H4 (cell line): ENCODE measurements around the gene TBKBP1. TPM values are rescaled to one million over a fixed set of nuclear protein-coding genes. Genes with fewer than 3 reads are reported as not detected.

Experiments
- DNase-seq: peaks from one replicate; pipeline ENCODE4 v3.0.0-alpha.2; 2015; ENCODE audit warnings: low spot score
- total RNA-seq: library from RNA; depleted of rRNA; stranded (reverse); fragments of >200 nt; shearing (Covaris generic); gene quantifications from 2 replicates; pipeline ENCODE4 v1.2.3, GENCODE V29; 2014; rRNA removed

Gene TBKBP1
- total RNA-seq, result 7.8 and 13.7 TPM in 2 replicates

DNA sequence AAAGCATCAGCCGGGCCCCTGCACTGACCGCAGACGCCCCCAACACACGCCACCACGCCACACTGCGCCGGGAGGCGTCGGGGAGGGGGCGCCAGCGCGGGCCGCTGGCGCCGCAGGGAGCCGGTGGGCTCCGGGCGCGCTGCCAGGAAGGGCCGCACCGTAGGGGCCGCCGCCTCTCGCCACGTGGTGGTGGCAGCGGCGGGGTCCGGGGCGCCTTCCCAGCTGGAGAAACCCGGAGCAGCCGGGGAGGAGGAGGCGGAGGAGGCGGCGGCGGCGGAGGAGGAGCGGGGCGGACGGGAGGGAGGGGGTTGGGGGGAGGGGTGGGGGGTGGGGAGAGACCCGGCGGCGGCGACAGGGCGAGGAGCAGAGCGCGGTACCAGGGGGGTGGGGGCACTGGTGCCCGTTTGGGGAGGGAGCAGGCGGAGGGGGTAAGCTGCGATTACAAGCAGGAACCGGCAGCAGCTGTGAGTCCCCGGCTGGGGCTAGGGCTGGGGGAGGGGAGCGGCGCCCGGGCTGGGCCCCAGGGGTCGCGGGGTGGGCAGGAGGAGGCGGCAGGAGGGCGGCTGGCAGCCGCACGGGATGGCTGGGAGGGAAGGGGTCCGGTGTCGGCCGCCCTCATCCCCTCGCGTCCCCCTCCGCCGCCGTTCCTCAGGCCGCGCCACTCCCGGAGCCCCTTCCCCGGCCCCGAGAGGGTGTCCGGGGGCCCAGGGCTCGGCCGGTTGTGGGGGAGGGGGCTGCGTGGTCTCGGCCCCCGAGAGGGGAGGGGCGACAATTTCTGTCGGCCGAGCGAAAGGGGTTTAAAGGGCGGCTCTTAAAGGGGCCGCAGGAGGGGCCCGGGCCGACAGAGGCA lies at the start of gene TBKBP1:
Gene TBKBP1, plus strand, starts transcription at position 431 of the 850 bp plus-strand sequence. CDS start 1,952 bp downstream, outside the sequence.
- peak; percentile 48 for DNase-seq

DNA sequence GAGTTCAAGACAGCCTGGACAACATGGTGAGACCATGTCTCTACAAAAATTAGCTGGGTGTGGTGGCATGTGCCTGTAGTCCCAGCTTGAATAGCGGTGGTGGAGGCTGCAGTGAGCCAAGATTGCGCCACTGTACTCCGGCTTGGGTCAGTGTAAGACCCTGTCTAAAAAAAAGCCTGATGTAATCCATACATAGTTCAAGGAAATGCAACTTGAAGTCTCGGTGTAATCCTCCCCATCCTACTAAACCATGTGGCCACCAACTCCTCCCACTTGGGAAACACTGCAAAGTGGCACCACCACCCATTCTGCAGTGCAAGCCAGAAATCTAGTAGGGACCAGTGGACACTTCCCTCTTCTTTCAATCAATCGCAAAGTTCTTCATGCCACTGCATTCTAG lies 49.6 kb upstream of the TBKBP1 start:
- no peak for DNase-seq

DNA sequence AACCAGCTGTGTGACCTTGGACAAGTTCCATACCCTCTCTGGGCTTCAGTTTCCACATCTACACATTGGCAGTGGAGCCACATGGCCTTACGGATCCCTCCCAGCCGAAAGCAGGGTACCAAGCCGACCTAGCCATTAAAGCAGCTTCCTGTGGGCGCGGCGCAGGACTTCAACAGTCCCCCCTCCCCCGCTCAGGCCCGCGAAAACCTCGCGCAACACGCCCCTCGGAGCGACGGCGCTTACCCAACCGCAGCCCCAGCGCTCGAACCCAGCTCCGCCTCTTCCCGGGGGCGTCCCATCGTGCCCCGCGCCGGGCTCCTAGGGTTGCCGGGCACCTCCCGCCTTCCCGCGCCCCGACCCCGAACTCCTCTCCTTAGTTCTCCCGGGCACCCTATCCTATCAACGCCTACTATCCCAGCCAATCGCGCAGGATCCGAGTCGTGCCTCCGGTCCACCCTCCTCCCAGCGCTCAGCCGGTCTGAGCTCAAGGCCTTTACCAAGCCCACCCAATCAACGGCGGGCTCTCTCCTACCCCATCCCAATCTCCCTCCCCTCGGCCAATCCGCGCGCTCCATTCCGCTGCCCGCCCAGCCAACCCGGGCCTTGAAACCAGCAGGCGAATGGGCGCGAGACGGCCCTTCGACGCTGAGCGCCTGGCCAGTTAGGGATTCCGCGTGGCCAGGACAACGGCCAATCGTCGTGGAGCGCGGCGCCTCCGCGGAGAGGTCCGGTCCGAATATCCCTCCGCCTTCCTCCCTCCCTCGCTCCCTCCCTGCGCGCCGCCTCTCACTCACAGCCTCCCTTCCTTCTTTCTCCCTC lies 44.6 kb upstream of the TBKBP1 start, which contains the start of gene KPNB1:
Gene KPNB1, plus strand, starts transcription at position 767 of the 819 bp plus-strand sequence. CDS start 326 bp downstream, outside the sequence.
- DNase-seq, result peak; percentile 100

- no peak for DNase-seq
Measured at GRCh38 chr17:47649972-47650524, 43.9 kb upstream of the TBKBP1 start.

- DNase-seq, result peak; percentile 98
Measured at GRCh38 chr17:47650525-47651522, 43.1 kb upstream of the TBKBP1 start.

- no peak for DNase-seq
Measured at GRCh38 chr17:47651704-47652103, 42.3 kb upstream of the TBKBP1 start.

- no peak for DNase-seq
Measured at GRCh38 chr17:47652570-47652969, 41.4 kb upstream of the TBKBP1 start.

- no peak for DNase-seq
Measured at GRCh38 chr17:47653442-47653841, 40.5 kb upstream of the TBKBP1 start.

DNA sequence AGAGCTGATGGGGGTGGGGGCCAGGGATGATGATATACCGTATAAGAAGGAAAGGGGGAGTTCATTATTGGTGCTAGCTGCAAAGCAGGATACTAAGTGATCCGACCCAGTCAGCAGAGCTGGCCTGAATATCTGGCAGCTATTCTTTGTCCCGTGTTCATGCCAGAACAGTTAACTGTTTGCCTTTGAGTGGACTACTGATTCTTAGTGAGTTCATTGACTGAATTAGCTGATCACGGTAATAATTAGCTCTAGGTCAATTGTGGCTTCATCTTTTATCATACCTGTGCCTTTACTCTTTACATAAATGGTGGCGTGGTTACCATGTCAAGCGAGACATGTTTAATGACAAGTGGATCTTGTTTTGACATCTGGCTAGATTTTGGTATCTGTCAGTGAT lies 39.0 kb upstream of the TBKBP1 start:
- no peak for DNase-seq

- DNase-seq, result no peak
Measured at GRCh38 chr17:47660064-47660492, 33.9 kb upstream of the TBKBP1 start.

DNA sequence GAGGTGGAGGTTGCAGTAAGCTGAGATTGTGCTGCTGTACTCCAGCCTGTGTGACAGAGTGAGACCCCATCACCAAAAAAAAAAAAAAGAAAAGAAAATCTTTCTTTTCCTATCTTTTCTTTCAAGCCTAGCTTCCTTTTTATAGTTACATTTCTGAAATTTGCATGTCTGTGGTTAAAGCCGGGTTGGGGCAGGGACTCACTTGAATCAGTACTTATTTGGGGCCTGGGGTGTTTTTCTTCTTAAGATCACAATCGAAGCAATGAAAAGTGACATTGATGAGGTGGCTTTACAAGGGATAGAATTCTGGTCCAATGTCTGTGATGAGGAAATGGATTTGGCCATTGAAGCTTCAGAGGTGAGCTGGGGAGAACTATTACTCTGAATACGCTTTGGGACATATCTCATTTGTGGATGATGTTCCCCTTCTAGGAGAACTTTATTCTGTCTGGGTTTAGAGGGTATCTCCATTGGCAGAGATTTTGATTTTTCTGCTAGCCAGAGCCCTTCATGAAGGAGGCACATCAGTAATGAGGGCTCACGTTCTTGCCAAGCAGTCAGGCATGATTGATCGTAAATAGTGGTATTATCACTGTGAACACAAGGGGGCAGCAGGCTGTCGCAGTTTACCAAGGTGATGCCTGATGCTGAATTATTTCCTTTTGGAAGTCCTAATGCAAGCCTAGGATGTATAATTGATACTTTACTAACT lies 29.9 kb upstream of the TBKBP1 start:
- peak; percentile 67 for DNase-seq

GRCh38 chr17:47664624-47664941 lies 29.4 kb upstream of the TBKBP1 start:
- DNase-seq, result no peak

- DNase-seq, result no peak
Measured at GRCh38 chr17:47665655-47666054, 28.3 kb upstream of the TBKBP1 start.

DNA sequence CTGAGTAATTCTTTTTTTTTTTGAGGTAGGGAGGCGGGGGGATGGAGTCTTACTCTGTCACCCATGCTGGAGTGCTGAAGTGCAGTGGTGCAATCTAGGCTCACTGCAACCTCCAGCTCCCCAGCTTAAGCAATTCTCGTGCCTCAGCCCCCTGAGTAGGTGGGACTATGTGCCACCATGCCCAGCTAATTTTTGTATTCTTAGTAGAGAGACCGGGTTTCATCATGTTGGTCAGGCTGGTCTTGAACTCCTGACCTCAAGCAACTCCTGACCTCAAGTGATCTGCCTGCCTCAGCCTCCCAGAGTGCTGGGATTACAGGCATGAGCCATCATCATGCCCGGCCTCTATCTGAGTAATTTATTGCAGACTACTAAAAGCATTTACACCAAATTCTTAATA lies 24.9 kb upstream of the TBKBP1 start:
- DNase-seq, result no peak

DNA sequence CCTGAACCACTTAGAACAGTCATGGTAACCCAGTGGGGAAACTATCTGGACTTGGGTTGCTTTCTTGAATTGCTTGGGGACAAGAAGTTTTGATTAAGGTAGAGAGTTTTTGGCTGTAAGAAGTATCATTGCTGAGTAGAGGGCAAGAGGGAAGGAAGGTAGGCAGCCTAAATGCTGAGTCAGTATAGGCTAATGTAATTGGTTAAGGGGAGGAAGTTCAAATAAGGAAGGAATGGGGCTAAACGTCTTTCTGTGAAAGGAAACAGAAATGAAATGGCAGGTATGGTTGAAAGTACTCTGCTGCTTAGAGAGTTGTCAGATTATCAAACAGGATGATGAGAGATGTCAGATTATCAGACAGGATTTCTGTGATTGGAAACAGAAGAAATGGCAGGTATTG lies 23.9 kb upstream of the TBKBP1 start:
- DNase-seq, result no peak

DNA sequence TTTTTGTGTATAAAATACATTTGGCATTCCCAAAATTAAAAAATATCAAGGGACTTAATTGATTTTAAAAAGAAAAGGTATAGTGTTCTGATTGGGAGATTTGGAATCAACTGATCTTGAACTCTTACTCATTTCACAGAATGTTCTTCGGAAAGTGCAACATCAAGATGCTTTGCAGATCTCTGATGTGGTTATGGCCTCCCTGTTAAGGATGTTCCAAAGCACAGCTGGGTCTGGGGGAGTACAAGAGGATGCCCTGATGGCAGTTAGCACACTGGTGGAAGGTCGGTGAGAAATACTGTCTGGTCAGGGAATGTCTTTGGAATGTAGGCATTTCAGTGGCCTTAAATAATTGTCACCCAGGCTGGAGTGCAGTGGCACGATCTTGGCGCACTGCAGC lies 19.5 kb upstream of the TBKBP1 start:
- no peak for DNase-seq

- DNase-seq, result no peak
Measured at GRCh38 chr17:47675380-47676198, 18.4 kb upstream of the TBKBP1 start.

DNA sequence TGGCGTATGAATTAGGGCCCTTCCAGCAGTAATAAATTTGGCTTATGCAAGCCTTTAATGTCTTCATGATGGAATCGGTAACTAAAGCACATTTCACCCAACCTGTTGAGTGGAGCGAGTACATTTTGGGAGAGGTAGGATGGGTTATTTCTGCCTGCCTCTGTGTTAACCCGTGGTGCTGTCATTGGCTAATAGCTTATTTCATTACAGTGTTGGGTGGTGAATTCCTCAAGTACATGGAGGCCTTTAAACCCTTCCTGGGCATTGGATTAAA lies 17.8 kb upstream of the TBKBP1 start:
- no peak for DNase-seq

DNA sequence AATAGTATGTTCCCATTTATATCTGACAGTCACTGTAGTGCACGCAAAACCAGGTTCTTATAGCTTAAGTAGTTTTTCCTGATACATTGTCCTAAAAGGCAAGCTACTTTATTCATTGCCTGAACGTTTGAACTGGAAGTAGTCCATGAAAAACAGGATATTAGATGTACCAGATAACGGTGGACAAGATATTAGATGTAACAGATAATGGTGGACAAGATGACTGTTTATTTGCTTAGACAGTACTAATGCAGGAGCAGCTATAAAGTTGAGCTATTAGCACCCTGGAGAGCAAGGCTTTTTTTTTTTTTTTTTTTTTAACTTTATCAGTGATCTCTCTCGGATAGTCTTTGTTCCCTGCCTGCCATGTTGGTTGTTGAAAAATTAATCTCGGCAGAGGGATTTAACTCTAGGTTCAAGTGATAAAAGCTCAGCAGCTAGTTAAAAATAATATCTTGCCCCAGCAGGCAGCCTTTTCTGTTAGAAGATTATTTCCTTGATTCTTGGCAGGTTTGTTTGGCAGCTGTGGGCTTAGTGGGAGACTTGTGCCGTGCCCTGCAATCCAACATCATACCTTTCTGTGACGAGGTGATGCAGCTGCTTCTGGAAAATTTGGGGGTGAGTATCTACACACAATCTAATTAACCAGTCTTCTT lies 17.3 kb upstream of the TBKBP1 start:
- DNase-seq, result no peak
